Ishikawa (cell line): ENCODE data around the gene EPB41L5.

Experiments
- CEBPB ChIP-seq: IDR thresholded peaks from 2 replicates; pipeline ENCODE4 v1.6.1; 2012
- CREB1 ChIP-seq: IDR thresholded peaks from 2 replicates; pipeline ENCODE4 v1.6.1; 2012; ENCODE audit warnings: low read depth
- EGR1 ChIP-seq: IDR thresholded peaks from 2 replicates; pipeline ENCODE4 v1.6.1; 2012
- EP300 ChIP-seq: IDR thresholded peaks from 2 replicates; pipeline ENCODE4 v1.6.1; 2012; ENCODE audit warnings: borderline replicate concordance
- FOXM1 ChIP-seq: IDR thresholded peaks from 2 replicates; pipeline ENCODE4 v1.6.1; 2012; ENCODE audit warnings: low read depth, borderline replicate concordance
- NFIC ChIP-seq: IDR thresholded peaks from 2 replicates; pipeline ENCODE4 v1.6.1; 2012
- RAD21 ChIP-seq: IDR thresholded peaks from 2 replicates; pipeline ENCODE4 v1.6.1; 2012; ENCODE audit warnings: low read depth
- TAF1 ChIP-seq: IDR thresholded peaks from 2 replicates; pipeline ENCODE4 v1.6.1; 2012; ENCODE audit warnings: low read depth, mild to moderate bottlenecking
- TCF12 ChIP-seq: IDR thresholded peaks from 2 replicates; pipeline ENCODE4 v1.6.1; 2012; ENCODE audit warnings: low read depth
- TEAD4 ChIP-seq: IDR thresholded peaks from 2 replicates; pipeline ENCODE4 v1.6.1; 2012
- YY1 ChIP-seq: IDR thresholded peaks from 2 replicates; pipeline ENCODE4 v1.6.1; 2012; ENCODE audit warnings: low read depth
- ZBTB7A ChIP-seq: IDR thresholded peaks from 2 replicates; pipeline ENCODE4 v1.6.1; 2012; ENCODE audit warnings: low read depth
- TF ChIP-seq, protein P1 (sequence below): IDR thresholded peaks from 2 replicates; pipeline ENCODE4 v1.6.1; 2012; ENCODE audit warnings: low read depth, mild to moderate bottlenecking
- TF ChIP-seq, protein P2 (sequence below): IDR thresholded peaks from 2 replicates; pipeline ENCODE4 v1.6.1; 2012
- TF ChIP-seq, protein P3 (sequence below): IDR thresholded peaks from 2 replicates; pipeline ENCODE4 v1.6.1; 2012

The EPB41L5 gene

DNA sequence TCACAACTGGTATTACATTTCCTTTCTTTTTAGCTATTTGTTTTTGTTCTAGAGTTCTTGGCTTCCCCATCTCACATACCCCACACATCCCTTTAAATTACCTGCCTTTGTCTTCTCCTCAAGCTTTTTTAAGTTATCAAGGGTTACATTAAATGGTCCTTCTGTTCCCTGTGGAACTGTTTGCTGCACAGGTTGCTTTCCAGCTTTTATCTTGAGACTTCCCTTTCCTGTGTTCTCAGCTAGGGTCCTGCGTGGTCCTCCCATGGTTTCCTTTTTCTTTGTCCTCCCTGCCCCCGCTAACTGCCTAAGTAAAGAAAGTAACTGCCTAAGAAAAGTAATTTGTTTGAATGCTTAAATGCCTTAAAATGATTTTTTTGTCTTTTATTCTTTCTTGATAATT is 66.8 kb downstream of the EPB41L5 start:
- no peak for TF ChIP-seq YY1
- no peak for TF ChIP-seq ZBTB7A
- TF ChIP-seq, protein P1, sequence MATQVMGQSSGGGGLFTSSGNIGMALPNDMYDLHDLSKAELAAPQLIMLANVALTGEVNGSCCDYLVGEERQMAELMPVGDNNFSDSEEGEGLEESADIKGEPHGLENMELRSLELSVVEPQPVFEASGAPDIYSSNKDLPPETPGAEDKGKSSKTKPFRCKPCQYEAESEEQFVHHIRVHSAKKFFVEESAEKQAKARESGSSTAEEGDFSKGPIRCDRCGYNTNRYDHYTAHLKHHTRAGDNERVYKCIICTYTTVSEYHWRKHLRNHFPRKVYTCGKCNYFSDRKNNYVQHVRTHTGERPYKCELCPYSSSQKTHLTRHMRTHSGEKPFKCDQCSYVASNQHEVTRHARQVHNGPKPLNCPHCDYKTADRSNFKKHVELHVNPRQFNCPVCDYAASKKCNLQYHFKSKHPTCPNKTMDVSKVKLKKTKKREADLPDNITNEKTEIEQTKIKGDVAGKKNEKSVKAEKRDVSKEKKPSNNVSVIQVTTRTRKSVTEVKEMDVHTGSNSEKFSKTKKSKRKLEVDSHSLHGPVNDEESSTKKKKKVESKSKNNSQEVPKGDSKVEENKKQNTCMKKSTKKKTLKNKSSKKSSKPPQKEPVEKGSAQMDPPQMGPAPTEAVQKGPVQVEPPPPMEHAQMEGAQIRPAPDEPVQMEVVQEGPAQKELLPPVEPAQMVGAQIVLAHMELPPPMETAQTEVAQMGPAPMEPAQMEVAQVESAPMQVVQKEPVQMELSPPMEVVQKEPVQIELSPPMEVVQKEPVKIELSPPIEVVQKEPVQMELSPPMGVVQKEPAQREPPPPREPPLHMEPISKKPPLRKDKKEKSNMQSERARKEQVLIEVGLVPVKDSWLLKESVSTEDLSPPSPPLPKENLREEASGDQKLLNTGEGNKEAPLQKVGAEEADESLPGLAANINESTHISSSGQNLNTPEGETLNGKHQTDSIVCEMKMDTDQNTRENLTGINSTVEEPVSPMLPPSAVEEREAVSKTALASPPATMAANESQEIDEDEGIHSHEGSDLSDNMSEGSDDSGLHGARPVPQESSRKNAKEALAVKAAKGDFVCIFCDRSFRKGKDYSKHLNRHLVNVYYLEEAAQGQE: no peak
- TF ChIP-seq, protein P2, sequence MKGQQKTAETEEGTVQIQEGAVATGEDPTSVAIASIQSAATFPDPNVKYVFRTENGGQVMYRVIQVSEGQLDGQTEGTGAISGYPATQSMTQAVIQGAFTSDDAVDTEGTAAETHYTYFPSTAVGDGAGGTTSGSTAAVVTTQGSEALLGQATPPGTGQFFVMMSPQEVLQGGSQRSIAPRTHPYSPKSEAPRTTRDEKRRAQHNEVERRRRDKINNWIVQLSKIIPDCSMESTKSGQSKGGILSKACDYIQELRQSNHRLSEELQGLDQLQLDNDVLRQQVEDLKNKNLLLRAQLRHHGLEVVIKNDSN: no peak
- TF ChIP-seq TAF1: no peak
- TF ChIP-seq EP300: no peak

DNA sequence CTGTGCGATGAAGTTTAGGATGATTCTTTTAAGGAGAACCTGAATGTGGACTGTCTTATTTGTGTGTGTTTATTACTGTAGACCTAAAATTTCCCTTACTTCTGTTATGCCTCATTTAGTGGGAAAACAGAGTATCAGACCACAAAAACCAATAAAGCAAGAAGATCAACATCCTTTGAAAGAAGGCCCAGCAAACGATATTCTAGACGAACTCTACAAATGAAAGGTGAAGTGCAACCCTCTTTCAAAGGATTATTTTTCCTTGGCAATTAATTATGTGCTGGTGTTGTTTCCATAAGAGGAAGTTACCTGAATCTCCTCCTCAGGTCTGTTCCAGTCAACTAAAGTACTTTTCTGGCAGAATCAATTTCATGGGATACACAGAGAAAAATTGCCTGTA is 78.6 kb downstream of the EPB41L5 start:
- TF ChIP-seq CEBPB: no peak

- no peak for TF ChIP-seq RAD21
- no peak for TF ChIP-seq FOXM1
- TF ChIP-seq EGR1: no peak
- TF ChIP-seq, protein P3, sequence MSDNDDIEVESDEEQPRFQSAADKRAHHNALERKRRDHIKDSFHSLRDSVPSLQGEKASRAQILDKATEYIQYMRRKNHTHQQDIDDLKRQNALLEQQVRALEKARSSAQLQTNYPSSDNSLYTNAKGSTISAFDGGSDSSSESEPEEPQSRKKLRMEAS: no peak
- no peak for TF ChIP-seq YY1
- no peak for TF ChIP-seq CEBPB
- no peak for TF ChIP-seq ZBTB7A
- no peak for TF ChIP-seq TCF12
- no peak for TF ChIP-seq EP300
- TF ChIP-seq, protein P2: no peak
- TF ChIP-seq CREB1: no peak
- TF ChIP-seq TEAD4: no peak
- no peak for TF ChIP-seq NFIC
- TF ChIP-seq, protein P1: no peak
These were observed 81.9 kb downstream of the EPB41L5 start for GRCh38 chr2:120094795-120095194.

- TF ChIP-seq TAF1: no peak
- TF ChIP-seq EP300: no peak
- TF ChIP-seq YY1: no peak
- no peak for TF ChIP-seq NFIC
- no peak for TF ChIP-seq TEAD4
- TF ChIP-seq FOXM1: no peak
- no peak for TF ChIP-seq ZBTB7A
- no peak for TF ChIP-seq RAD21
- TF ChIP-seq, protein P1: no peak
- TF ChIP-seq, protein P2: no peak
- TF ChIP-seq TCF12: no peak
- TF ChIP-seq CEBPB: no peak
- TF ChIP-seq CREB1: no peak
- TF ChIP-seq, protein P3: no peak
These were observed 87.8 kb downstream of the EPB41L5 start for GRCh38 chr2:120100627-120101026.
